Nephron progenitor cell (in vitro differentiated cells): ENCODE measurements around the gene TRPV2.

Experiments
- DNase-seq: peaks from one replicate; pipeline ENCODE4 v3.0.0; 2021
- H3K27ac Mint-ChIP-seq: 2 replicates; pipeline ENCODE4 v1.8.0; 2021; ENCODE audit warnings: mild to moderate bottlenecking, moderate library complexity, mixed read lengths
- H3K27me3 Mint-ChIP-seq: 2 replicates; pipeline ENCODE4 v1.8.0; 2021; ENCODE audit warnings: mild to moderate bottlenecking, low read depth, mixed read lengths; ENCODE audit not compliant: poor library complexity
- H3K36me3 Mint-ChIP-seq: 2 replicates; pipeline ENCODE4 v1.8.0; 2021; ENCODE audit warnings: low read depth, mixed read lengths
- H3K4me1 Mint-ChIP-seq: 2 replicates; pipeline ENCODE4 v1.8.0; 2021; ENCODE audit warnings: mixed read lengths
- H3K4me3 Mint-ChIP-seq: 2 replicates; pipeline ENCODE4 v1.8.0; 2021; ENCODE audit warnings: mild to moderate bottlenecking, moderate library complexity, mixed read lengths
- H3K9me3 Mint-ChIP-seq: 2 replicates; pipeline ENCODE4 v1.8.0; 2021; ENCODE audit warnings: mild to moderate bottlenecking, moderate library complexity, mixed read lengths
- TF ChIP-seq, protein P1 (sequence below): fragments of 200-600 bp; sonication (generic); IDR thresholded peaks from 2 replicates; pipeline ENCODE4 v1.5.0; 2021; ENCODE audit warnings: antibody characterized with exemption

Gene TRPV2

GRCh38 chr17:16477666-16478065, 62.3 kb downstream of the TRPV2 start:
- Mint-ChIP-seq H3K4me3 (no peak overlapping the region), H3K9me3 (no peaks in the 10 kb centered on the region), H3K27me3 (no peaks in the 10 kb centered on the region), H3K36me3 (no peaks in the 10 kb centered on the region), H3K27ac (no peak overlapping the region), H3K4me1 (peaks cover 31% of the 10 kb centered on the region)
- no peak for DNase-seq
- TF ChIP-seq, protein P1, sequence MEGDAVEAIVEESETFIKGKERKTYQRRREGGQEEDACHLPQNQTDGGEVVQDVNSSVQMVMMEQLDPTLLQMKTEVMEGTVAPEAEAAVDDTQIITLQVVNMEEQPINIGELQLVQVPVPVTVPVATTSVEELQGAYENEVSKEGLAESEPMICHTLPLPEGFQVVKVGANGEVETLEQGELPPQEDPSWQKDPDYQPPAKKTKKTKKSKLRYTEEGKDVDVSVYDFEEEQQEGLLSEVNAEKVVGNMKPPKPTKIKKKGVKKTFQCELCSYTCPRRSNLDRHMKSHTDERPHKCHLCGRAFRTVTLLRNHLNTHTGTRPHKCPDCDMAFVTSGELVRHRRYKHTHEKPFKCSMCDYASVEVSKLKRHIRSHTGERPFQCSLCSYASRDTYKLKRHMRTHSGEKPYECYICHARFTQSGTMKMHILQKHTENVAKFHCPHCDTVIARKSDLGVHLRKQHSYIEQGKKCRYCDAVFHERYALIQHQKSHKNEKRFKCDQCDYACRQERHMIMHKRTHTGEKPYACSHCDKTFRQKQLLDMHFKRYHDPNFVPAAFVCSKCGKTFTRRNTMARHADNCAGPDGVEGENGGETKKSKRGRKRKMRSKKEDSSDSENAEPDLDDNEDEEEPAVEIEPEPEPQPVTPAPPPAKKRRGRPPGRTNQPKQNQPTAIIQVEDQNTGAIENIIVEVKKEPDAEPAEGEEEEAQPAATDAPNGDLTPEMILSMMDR: no peak

DNA sequence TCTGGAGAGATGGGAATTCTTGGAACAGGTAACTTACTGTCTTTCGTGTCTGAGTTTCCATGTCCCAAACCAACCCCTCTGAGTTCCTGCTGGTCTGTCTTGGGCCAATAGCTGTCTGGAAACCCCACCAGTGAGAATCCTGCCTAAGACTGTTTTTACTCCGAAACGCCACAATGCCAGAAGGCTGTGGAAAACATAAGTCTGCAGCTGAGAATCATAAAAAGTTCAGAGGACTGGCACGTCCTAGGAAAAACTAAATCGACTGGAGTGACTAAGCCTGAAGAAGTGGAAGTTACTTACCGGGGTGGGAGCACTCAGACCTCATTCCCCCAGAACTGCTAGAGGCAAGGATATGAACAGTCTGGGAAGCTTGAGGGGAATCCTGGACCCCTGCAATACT, 63.3 kb downstream of the TRPV2 start:
- Mint-ChIP-seq H3K27me3 (no peaks in the 10 kb centered on the region), H3K9me3 (no peaks in the 10 kb centered on the region), H3K4me3 (no peak overlapping the region), H3K27ac (no peak overlapping the region), H3K4me1 (peaks cover 27% of the 10 kb centered on the region), H3K36me3 (no peaks in the 10 kb centered on the region)
- TF ChIP-seq, protein P1: no peak
- no peak for DNase-seq

DNA sequence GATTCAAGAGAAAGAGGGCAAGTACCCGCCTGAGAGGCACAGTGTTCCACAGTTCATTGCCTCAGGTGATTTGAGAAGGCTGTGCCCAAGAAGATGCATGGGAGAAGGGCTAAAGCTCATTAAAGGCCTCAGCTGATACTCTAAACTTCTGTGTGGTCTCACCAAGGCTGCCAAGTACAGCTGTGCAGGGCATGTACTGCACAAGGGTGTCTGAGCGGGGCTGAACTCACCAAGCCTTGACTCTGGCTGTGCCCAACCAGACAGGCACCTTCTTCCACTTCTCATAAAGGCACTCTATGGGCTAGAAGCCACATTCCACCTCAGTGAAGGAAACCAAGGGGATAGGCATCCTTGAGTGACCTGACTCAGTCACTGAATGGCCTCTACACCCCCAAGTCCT, 63.9 kb downstream of the TRPV2 start:
- DNase-seq: no peak
- no peaks in the 10 kb centered on the region for H3K36me3 Mint-ChIP-seq
- H3K9me3 Mint-ChIP-seq: no peaks in the 10 kb centered on the region
- no peaks in the 10 kb centered on the region for H3K27me3 Mint-ChIP-seq
- H3K4me1 Mint-ChIP-seq: peaks cover 28% of the 10 kb centered on the region
- TF ChIP-seq, protein P1: no peak
- no peak overlapping the region for H3K4me3 Mint-ChIP-seq
- no peak overlapping the region for H3K27ac Mint-ChIP-seq

DNA sequence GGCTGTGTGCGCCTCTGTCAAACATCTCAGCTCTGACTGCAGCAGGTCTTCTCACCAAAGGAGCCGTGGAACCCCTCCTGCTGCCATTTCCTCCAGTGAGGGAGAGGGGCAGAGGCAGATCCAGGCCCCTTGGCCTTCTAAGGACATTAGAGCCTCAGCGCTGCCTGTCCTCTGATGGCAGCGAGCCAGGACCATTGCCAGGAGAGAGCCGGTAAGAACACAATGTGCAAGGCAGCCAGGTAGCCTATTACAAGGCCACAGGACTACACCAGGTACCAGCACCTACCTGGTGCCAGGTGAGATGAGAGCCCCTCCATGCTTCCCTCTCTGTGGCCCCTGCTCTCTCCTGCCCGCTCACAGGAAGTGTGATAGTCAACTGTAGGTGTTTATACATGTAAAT, 65.6 kb downstream of the TRPV2 start:
- no peaks in the 10 kb centered on the region for H3K36me3 Mint-ChIP-seq
- DNase-seq: no peak
- H3K27ac Mint-ChIP-seq: peak overlapping the region; percentile 59
- TF ChIP-seq, protein P1: no peak
- no peaks in the 10 kb centered on the region for H3K27me3 Mint-ChIP-seq
- peaks cover 40% of the 10 kb centered on the region for H3K4me1 Mint-ChIP-seq
- no peak overlapping the region for H3K4me3 Mint-ChIP-seq
- no peaks in the 10 kb centered on the region for H3K9me3 Mint-ChIP-seq

GRCh38 chr17:16482253-16482652, 66.9 kb downstream of the TRPV2 start:
- TF ChIP-seq, protein P1: no peak
- Mint-ChIP-seq H3K27ac (no peak overlapping the region), H3K36me3 (no peaks in the 10 kb centered on the region), H3K4me1 (peaks cover 48% of the 10 kb centered on the region), H3K9me3 (no peaks in the 10 kb centered on the region), H3K4me3 (no peak overlapping the region), H3K27me3 (no peaks in the 10 kb centered on the region)
- DNase-seq: no peak

GRCh38 chr17:16483021-16483645, 67.8 kb downstream of the TRPV2 start:
- Mint-ChIP-seq H3K27me3 (no peaks in the 10 kb centered on the region), H3K4me3 (no peak overlapping the region), H3K9me3 (no peaks in the 10 kb centered on the region), H3K4me1 (peaks cover 48% of the 10 kb centered on the region), H3K36me3 (no peaks in the 10 kb centered on the region), H3K27ac (no peak overlapping the region)
- TF ChIP-seq, protein P1: no peak
- DNase-seq: no peak
